HG03342 (cell line): ENCODE data around the gene FAM222B.
A peak's percentile ranks its signal among the peaks of the same experiment; 100 is the strongest.
"Not testable (repeated sequence)": the region's sequence is repeated elsewhere in the genome, so short reads cannot be mapped to it uniquely, and the experiment has no call there.

Source experiments
- ATAC-seq: cut with Tn5 transposase; IDR thresholded peaks from one replicate; pipeline ENCODE4 v1.9.1; 2021; ENCODE audit warnings: mild to moderate bottlenecking, moderate library complexity; ENCODE audit not compliant: unreplicated experiment

Gene FAM222B

DNA sequence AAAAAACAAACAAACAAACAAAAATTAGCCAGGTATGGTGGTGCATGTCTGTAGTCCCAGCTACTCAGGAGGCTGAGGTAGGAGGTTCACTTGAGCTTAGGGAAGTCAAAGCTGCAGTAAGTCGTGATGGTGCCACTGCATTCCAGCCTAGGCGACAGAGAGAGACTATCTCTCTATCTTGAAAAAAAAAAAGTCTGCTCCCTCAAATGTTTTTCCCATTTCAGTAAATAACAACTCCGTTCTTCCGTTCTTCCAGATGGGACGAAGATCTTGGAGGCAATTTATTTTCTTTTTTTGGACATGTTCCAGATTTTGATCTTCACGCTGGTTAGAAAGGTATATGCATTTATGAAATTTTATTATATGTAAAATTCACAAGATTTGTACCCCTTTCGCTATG lies 31.2 kb upstream of the FAM222B start:
- no peak for ATAC-seq

DNA sequence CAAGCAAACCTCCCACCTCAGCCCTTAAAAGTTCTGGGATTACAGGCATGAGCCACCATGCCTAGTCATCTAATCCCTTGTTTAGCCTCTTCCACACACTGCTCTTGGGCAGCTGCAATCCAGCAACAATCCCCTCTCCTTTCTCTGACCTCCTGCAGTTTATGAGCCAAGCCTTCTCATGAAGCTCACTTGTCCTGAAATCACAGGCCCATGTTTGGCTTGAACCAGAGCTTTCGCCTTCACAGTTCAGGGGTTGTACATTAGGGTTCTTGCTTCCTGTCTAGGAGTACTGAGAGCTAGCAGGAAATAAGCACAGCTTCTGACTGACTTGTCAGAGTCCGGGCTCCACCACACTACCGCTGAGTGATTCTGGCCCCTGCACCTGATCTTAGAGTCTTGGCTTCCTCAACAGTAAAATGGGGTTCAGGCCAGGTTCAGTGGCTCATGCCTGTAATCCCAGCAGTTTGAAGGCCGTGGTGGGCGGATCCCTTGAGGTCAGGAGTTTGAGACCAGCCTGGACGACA lies 28.5 kb upstream of the FAM222B start:
- peak; percentile 96 for ATAC-seq

DNA sequence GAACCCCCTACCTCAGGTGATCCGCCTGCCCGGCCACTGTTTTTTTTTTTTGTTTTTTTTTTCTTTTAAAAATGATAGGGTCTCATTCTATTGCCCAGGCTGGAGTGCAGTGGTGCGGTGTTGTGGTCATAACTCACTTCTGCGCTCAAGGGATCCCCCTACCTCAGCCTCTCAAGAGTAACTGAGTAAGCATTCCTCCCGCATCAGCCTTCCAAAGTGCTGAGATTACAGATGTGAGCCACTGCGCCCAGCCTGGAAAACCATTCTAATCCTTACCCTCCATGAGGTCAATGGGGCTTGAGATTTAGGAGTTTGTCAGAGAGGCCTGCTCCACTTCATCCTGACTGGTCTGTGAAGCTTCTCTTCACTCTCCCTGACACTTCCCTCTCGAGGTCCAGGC lies 24.7 kb upstream of the FAM222B start:
- ATAC-seq: no peak

DNA sequence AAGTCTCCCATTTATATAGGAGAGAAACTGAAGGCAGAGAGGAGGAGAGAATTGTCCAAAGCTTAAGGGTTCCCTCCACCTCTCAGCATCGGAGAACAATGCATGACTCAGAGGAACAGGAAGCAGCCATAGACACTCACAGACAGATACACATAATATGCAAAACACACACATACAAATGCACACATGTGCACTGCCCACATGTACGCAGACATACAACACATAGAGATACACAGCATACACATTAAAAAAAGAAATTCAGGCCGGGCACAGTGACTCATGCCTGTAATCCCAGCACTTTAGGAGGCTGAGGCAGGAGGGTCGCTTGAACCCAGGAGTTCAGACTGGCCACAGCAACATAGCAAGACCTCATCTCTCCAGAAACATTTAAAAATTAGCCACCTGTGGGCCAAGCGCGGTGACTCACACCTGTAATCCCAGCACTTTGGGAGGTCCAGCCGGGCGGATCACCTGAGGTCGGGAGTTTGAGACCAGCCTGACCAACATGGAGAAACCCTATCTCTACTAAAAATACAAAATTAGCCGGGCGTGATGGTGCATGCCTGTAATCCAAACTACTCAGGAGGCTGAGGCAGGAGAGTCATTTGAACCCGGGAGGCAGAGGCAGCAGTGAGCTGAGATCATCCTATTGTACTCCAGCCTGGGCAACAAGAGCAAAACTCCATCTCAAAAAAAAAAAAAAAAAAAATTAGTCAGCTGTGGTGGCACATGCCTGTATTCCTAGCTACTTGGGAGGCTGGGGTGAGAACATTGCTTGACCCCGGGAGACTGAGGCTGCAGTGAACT lies 23.6 kb upstream of the FAM222B start:
- ATAC-seq: no peak

- no peak for ATAC-seq
Observed at GRCh38 chr17:28864991-28865849, 22.6 kb upstream of the FAM222B start.

GRCh38 chr17:28863953-28864352 lies 21.4 kb upstream of the FAM222B start:
- ATAC-seq: no peak

DNA sequence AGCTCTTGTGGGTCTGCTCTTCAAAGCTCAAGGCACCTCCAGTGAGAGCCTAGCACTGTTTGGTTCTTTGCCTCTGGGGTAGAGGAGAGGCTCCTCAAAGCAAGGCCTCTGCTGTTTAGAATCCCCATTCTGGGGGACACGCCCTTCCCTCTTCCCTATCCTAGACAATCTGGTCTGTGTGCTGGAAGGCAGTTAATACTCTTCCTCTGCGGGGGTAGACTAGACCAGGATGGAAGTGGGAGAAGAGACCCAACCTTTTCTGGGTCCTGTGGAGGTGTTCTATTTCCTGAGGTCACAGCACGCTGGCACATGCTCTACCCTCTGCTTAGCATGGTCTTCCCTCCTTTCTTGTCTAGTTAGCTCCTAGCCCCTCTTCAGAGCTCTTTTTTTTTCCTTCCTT lies 20.0 kb upstream of the FAM222B start:
- no peak for ATAC-seq

- no peak for ATAC-seq
Observed at GRCh38 chr17:28861393-28862203, 19.0 kb upstream of the FAM222B start.

GRCh38 chr17:28860363-28860808 lies 17.8 kb upstream of the FAM222B start:
- no peak for ATAC-seq

GRCh38 chr17:28858801-28859355 lies 16.3 kb upstream of the FAM222B start:
- ATAC-seq: no peak

GRCh38 chr17:28857905-28858800 lies 15.6 kb upstream of the FAM222B start:
- ATAC-seq: no peak

DNA sequence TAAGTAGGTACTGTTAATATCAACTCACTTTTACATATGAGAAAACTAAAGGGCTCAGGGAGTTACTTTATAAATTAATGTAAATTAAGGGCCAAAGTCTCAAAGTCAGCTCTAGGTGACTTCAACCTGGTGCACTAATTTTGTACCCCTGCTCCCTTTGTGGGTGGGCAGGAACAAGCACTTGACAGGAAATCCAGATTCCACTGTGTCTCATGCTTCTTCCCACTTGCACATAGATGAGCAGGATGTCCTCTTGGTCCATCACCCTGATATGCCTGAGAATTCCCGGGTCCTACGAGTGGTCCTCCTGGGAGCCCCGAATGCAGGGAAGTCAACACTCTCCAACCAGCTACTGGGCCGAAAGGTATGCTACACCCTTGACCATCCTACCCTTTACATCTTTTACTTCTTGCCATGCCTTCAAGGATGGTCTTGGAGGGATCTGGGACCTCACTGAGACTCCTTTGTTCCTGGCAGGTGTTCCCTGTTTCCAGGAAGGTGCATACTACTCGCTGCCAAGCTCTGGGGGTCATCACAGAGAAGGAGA lies 13.5 kb upstream of the FAM222B start:
- ATAC-seq: no peak

DNA sequence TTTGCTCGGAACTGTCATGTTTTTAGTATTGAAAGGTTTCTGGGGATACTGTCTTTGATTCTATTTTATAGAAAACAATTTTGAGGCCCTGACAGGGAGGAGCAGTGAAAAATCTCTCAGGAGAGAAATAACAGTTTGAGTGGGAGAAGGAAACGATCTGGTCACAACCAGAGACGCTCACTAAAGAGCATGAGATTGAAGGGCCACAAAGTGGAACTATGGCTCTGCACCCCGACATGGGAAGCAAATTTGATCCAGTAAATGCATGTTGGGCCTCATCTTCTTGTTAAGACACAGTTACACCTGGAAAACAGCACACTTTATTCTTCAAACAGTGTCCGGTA lies 12.7 kb upstream of the FAM222B start:
- ATAC-seq: no peak

DNA sequence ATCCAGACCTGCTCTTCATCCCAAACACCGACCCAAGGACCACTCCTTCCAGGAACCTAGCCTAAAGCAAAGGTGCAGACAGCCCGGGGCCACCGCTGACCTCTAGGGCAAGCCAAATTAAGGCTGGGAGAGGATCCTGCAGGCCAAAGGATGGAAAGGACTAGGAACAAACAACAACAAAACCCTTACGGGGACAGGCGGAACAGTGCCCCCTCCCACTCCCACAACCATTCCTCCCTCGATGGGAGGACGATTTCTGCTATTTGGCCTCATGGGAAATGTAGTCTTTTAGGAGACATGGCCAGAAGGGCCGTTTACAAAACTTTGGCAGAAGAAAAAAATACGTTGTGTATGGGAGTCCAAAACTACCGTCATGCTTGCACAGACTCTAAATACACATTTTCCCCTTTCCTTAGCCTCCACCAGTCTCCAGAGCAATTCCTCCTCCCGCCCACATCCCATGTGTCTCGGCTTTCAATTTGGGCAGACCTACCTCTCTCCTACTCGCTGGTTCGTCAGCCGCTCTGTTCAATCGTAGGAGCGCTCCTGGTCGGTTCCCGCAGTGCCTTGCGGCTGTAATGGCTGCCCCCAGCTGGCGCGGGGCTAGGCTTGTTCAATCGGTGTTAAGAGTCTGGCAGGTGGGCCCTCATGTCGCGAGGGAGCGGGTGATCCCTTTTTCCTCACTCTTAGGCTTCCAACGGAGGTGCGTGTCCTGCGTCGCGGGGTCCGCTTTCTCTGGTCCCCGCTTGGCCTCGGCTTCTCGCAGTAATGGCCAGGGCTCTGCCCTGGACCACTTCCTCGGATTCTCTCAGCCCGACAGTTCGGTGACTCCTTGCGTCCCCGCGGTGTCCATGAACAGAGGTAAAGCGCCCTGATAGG lies 12.1 kb upstream of the FAM222B start, which contains the start of gene ERAL1:
Gene ERAL1, plus strand, starts transcription at position 560 of the 879 bp plus-strand sequence. Its CDS starts 19 bp downstream, at position 579.
- peak; percentile 91 for ATAC-seq

DNA sequence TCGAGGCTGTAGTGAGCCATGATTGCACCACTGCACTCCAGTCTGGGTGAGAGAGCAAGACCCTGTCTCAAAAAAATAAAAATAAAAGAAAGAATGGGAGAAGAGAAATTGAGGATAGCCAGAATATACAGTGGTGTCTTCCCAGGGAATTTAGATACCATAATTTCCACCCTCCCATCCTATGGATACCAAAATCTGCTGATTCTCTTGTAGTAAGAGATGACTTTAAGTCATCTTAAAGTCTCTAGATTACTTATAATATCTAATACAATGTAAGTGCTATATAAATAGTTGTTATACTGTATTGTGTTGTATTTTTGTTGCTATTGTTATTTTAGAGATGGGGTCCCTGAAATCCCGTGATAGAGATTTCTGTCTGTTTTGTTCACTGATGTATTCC lies 10.7 kb upstream of the FAM222B start:
- ATAC-seq: no peak

DNA sequence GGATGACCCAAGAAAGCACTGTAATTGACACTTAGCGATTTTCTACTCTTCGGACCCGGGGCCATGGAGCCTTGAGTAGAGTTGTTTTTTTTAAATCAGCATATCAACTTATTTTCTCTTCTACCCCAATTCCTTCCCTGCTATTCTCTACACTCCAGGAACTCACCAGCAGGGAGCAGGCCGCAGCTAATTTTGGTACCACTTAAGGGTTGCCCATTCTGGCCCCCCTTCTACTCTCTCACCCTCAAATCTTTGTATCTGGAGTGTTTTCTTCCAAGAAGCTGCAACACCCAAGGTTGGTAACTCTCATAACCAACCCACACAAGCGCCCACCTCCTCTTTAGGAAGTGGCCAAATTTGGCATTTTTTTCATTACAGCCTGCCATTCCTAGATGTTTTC lies 6.7 kb upstream of the FAM222B start:
- ATAC-seq: no peak

- ATAC-seq: not testable (repeated sequence)
Observed at GRCh38 chr17:28848667-28849066, 6.1 kb upstream of the FAM222B start.

DNA sequence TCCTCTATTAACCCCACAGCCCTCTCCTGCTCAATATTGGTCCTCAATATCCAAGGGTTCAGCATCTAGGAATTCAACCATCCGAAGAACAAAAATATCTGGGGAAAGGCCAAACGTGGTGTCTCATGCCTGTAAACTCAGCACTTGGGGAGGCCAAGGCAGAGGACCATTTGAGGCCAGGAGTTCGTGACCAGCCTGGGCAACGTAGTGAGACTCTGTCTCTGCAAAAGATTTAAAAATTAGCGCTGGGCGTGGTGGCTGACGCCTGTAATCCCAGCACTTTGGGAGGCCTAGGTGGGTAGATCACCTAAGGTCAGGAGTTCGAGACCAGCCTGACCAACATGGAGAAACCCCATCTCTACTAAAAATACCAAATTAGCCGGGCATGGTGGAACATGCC lies 4.1 kb upstream of the FAM222B start:
- not testable (repeated sequence) for ATAC-seq
